ENCODE results near the gene ANO7.

ANO7 gene

GRCh38 chr2:241157841-241158545 is 30.5 kb upstream of the ANO7 start:
- no peak for DNase-seq (ENCODE audit: low read depth)

- DNase-seq (ENCODE audit: low read depth), result no peak
These were observed 30.0 kb upstream of the ANO7 start for GRCh38 chr2:241158546-241158900.

- no peak for DNase-seq (ENCODE audit: low read depth)
These were observed 29.4 kb upstream of the ANO7 start for GRCh38 chr2:241159116-241159515.

- DNase-seq (ENCODE audit: low read depth), result no peak
These were observed 28.2 kb upstream of the ANO7 start for GRCh38 chr2:241160318-241160717.

- no peak for DNase-seq (ENCODE audit: low read depth)
These were observed 26.7 kb upstream of the ANO7 start for GRCh38 chr2:241161646-241162281.

- no peak for DNase-seq (ENCODE audit: low read depth)
These were observed 24.8 kb upstream of the ANO7 start for GRCh38 chr2:241163601-241164118.

GRCh38 chr2:241168366-241168765 is 20.1 kb upstream of the ANO7 start:
- no peak for DNase-seq (ENCODE audit: low read depth)

- no peak for DNase-seq (ENCODE audit: low read depth)
These were observed 14.9 kb upstream of the ANO7 start for GRCh38 chr2:241173557-241173956.

- DNase-seq (ENCODE audit: low read depth), result no peak
These were observed 10.7 kb upstream of the ANO7 start for GRCh38 chr2:241177526-241178334.

GRCh38 chr2:241178961-241179360 is 9.5 kb upstream of the ANO7 start:
- no peak for DNase-seq (ENCODE audit: low read depth)

GRCh38 chr2:241179899-241180298 is 8.6 kb upstream of the ANO7 start:
- DNase-seq (ENCODE audit: low read depth), result peak; percentile 35

GRCh38 chr2:241180495-241180894 is 8.0 kb upstream of the ANO7 start:
- no peak for DNase-seq (ENCODE audit: low read depth)

GRCh38 chr2:241182126-241182525 is 6.4 kb upstream of the ANO7 start:
- DNase-seq (ENCODE audit: low read depth), result no peak

- no peak for DNase-seq (ENCODE audit: low read depth)
These were observed 5.8 kb upstream of the ANO7 start for GRCh38 chr2:241182531-241183133.

GRCh38 chr2:241183221-241183620 is 5.3 kb upstream of the ANO7 start:
- DNase-seq (ENCODE audit: low read depth), result no peak

GRCh38 chr2:241184901-241185300 is 3.6 kb upstream of the ANO7 start:
- no peak for DNase-seq (ENCODE audit: low read depth)

GRCh38 chr2:241185961-241186360 is 2.5 kb upstream of the ANO7 start:
- no peak for DNase-seq (ENCODE audit: low read depth)

GRCh38 chr2:241187101-241187917 is 1.2 kb upstream of the ANO7 start:
- DNase-seq (ENCODE audit: low read depth), result no peak

- DNase-seq (ENCODE audit: low read depth), result no peak
These were observed 601 bp upstream of the ANO7 start for GRCh38 chr2:241187918-241188234.

- DNase-seq (ENCODE audit: low read depth), result no peak
These were observed 797 bp downstream of the ANO7 start for GRCh38 chr2:241189093-241189855.

- no peak for DNase-seq (ENCODE audit: low read depth)
These were observed 1.4 kb downstream of the ANO7 start for GRCh38 chr2:241189856-241190201.
